ENCODE data around the gene SCN8A.
"Not testable (repeated sequence)": the region's sequence is repeated elsewhere in the genome, so short reads cannot be mapped to it uniquely, and the experiment has no call there.

Gene SCN8A

GRCh38 chr12:51821440-51822260 is 230.6 kb downstream of the SCN8A start:
- TF ChIP-seq ZNF274 (IDR thresholded peaks at IDR 0.05; ENCODE audit: low read depth, low read length), result no peak
- no peak overlapping the region; the same call in 1 of the 2 replicates for H3K4me3 ChIP-seq (ENCODE audit: low read length)

- H3K4me3 ChIP-seq (ENCODE audit: low read length), result no peak overlapping the region
- no peak for TF ChIP-seq ZNF274 (IDR thresholded peaks at IDR 0.05; ENCODE audit: low read depth, low read length)
Measured at GRCh38 chr12:51822261-51822616, 231.2 kb downstream of the SCN8A start.

DNA sequence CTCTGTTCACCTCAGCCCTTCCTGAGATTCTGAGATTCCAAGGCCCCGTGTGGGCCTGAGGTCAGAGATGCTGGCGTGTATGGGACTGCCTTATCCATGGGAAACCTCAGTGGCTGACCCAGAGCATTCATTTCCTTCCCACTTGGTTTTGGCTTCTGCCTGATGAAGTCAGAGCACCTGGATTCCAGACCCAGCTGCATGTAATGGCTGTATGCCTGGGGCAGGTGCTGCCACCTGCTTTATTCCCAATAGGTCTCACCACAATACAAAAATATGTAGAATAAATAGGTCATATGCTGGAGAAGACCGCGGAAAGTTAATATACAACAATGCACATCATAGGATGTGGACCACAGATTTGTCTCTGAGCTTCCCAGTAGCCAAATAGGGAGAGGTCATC is 231.9 kb downstream of the SCN8A start:
- no peak for TF ChIP-seq ZNF274 (IDR thresholded peaks at IDR 0.05; ENCODE audit: low read depth, low read length)
- no peak overlapping the region for H3K4me3 ChIP-seq (ENCODE audit: low read length)

DNA sequence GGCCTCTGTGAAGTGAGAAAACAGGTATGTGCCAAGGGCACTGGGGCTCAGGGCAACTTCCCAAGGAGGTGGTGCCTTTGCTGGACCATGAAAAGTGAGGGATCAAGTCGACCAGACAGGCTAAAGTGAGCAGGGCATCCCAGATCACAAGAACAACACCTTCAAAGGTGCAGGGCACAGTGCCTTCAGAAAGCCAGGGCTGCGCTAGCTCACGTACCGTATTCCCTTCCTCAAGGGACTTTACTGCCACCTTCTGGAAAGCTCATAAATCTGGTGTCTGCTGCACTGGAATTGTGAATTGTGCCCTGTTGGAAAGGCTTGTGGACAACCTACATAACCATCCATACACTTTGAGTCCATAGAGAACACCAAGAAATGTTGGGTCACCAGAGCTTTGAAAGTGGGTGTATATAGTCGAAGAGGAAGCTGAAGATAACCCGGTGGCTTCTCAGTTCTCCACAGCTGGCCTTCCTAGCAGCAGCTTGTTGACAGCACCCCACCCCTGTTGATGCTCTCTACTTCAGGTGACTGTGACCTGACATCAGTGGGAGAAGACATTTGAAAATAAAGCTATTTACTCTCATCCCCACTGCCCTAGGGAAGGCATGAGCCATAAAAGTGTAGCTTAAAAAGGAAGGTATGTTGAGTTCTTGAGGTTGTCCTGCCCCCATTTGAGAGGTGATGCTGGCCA is 233.0 kb downstream of the SCN8A start:
- H3K4me3 ChIP-seq (ENCODE audit: low read length), result no peak overlapping the region
- TF ChIP-seq ZNF274 (IDR thresholded peaks at IDR 0.05; ENCODE audit: low read depth, low read length), result no peak

GRCh38 chr12:51825216-51825615 is 234.2 kb downstream of the SCN8A start:
- no peak overlapping the region for H3K4me3 ChIP-seq (ENCODE audit: low read length)
- TF ChIP-seq ZNF274 (IDR thresholded peaks at IDR 0.05; ENCODE audit: low read depth, low read length), result no peak

DNA sequence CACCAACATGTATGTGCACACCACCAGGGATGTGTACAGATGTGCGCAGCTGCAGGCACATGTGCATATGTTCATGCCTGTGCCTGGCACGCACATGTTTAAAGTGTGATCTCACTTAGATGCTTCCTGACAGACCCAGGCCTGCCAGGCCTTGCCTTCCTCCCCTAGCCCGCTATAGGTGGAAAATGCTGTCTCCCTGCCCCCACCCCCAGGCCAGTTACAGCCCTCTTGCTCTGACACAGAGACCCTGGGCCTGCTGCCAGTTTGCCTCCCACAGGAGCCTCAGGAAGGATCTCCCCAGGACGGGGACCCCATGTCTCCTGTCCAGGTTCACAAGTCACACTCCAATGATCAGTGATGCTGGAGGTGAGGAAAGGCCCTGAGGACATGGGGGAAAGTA is 235.8 kb downstream of the SCN8A start:
- no peak for TF ChIP-seq ZNF274 (IDR thresholded peaks at IDR 0.05; ENCODE audit: low read depth, low read length)
- no peak overlapping the region for H3K4me3 ChIP-seq (ENCODE audit: low read length)

DNA sequence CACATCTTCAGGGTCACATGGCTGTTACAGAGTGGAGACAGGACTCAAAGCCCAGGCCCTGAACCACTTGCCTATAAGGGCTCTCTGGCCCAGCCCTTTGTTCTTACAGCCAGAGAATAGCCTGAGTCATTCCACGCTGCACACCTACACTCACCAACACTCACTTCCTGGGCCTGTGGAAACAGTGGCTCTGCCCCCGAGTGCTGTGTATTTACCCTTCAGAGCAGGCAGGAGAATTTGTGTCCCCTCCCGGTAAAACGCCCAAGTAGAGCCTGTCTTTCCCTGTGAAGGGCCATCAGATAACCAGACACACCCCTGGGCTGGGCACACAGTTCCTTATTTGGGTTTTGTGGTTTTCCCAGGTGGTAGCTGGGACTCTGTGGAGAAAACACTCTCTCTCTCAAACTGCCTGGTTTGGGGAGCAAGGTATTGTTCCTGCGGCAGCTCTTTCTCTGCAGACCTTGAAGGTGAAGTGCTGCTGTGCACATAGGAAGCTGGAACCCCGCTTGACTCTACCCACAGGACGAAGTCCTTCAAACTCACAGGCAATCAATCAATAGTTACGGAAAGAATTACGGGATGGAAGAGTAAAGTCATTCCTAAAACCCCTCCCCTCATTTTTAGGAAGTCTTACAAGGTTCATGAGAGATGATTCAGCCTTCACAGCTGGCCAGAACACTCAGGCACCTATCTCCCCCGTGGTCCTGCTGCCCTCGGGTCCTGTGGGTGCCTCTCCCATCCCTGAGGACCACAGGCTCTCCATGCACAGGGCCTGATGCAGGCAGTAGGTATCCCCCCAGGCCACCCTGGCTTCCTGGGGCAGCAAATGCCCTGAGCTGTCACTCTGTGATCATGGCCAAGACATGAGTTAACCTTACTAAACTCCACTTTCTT is 237.1 kb downstream of the SCN8A start:
- no peak overlapping the region for H3K4me3 ChIP-seq (ENCODE audit: low read length)
- no peak for TF ChIP-seq ZNF274 (IDR thresholded peaks at IDR 0.05; ENCODE audit: low read depth, low read length)

GRCh38 chr12:51829011-51829481 is 238.0 kb downstream of the SCN8A start:
- TF ChIP-seq ZNF274 (IDR thresholded peaks at IDR 0.05; ENCODE audit: low read depth, low read length), result no peak
- H3K4me3 ChIP-seq (ENCODE audit: low read length), result no peak overlapping the region

DNA sequence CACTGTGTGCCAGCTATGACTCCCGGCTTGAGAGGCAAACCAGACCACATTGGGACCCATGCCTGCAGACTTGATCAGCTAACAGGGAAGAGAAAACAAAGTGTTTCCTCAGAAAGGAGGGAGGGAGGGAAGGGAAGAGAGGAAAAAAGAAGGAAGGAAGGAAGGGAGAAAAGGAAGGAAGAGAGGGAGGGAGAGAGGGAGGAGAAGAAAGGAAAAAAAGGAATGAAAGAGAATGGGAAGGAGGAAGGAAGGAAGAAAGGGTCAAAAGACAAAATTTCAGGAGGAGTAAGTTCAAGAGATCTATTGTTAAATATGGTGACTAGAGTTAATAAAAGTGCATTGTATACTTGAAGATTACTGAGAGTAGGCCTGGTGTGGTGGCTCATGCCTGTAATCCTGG is 238.6 kb downstream of the SCN8A start:
- no peak overlapping the region for H3K4me3 ChIP-seq (ENCODE audit: low read length)
- no peak for TF ChIP-seq ZNF274 (IDR thresholded peaks at IDR 0.05; ENCODE audit: low read depth, low read length)

DNA sequence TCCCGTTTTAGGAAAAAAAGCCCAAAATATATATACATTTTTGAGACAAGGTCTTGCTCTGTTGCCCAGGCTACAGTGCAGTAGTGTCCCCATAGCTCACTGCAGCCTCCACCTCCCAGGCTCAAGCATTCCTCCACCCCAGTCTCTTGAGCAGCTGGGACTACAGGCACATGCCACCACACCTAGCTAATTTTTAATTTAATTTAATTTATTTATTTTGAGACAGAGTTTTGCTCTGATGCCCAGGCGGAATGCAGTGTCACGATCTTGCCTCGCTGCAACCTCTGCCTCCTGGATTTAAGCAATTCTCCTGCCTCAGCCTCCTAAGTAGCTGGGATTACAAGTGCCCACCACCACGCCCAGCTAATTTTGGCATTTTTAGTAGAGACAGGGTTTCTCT is 240.8 kb downstream of the SCN8A start:
- not testable (repeated sequence) for H3K4me3 ChIP-seq (ENCODE audit: low read length)

DNA sequence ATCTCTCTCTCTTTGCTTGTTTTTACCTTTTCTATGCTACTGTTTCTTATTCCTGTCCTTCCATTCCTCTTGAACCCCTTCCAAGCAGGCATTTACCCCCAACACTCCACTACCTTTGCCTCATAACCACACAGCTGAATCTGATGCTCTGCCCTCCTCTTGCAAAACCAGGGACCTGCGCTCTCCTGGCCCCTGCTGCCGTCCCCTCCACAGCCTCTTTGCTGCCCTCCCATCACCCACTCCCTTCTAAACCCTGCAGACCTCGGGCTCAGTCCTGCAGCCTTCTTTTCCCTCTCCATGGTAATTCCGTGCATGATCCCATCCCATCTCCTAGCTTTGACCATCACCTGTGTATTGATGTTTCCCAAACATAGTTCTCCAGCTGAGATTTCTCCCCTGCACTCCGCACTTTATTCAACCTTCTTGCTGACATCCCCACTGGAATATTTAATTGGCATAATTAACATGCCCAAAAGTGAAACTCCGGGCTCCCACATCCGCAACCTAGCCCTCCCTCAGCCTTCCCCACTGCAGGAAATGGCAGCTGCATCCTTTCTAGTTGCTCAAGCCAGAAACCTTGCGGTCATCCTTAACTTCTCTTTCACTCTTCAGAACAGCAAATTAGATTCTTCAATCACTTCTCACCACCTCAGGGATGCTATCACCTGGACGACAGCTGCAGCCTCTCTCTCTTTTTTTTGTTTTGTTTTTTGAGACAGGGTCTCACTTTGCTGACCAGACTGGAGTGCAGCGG is 241.5 kb downstream of the SCN8A start:
- TF ChIP-seq ZNF274 (IDR thresholded peaks at IDR 0.05; ENCODE audit: low read depth, low read length), result no peak
- no peak overlapping the region for H3K4me3 ChIP-seq (ENCODE audit: low read length)

GRCh38 chr12:51833448-51834227 is 242.6 kb downstream of the SCN8A start:
- H3K4me3 ChIP-seq (ENCODE audit: low read length), result no peak overlapping the region
- TF ChIP-seq ZNF274 (IDR thresholded peaks at IDR 0.05; ENCODE audit: low read depth, low read length), result no peak

- no peak overlapping the region for H3K4me3 ChIP-seq (ENCODE audit: low read length)
- TF ChIP-seq ZNF274 (IDR thresholded peaks at IDR 0.05; ENCODE audit: low read depth, low read length), result no peak
Measured at GRCh38 chr12:51834411-51834810, 243.4 kb downstream of the SCN8A start.
